DMS153 (cell line): ENCODE measurements around the gene TMEM62.

Source experiments
- DNase-seq: peaks from one replicate; lab custom pipeline; 2025; lab: John Stamatoyannopoulos, UW

The TMEM62 gene

DNA sequence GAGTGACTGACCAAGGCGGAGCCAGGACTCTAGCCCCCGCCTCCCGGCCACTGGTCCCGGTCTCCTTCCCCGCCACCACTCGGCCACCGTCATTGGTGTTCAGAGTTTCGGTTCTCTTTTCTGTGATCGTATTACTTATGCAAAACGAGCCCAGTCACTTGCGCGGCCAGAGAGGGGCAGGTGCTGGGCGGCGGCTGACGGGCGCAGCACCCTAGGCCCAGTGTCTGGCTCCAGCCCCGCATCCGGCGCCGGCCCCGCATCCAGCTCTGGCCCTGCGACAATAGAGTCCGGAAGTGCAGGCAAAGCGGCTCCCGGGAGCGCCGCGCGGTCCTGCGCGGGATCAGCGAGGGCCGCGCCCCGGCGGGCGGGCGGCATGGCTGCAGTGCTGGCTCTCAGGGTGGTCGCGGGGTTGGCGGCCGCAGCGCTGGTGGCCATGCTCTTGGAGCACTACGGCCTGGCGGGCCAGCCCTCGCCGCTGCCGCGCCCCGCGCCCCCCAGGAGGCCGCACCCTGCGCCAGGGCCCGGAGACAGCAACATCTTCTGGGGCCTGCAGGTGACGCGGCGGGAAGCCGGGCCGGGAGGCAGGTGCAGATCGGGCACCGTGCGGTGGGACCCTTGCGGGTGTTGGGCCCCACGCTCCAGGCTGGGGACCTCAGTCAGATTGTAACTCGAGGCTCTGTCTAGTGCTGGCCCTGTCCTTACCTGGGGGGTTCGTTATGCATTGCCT lies at the start of gene TMEM62:
Gene TMEM62 (plus strand): TSS at position 157 of the 727 bp plus-strand sequence. CDS start 217 bp downstream, at position 374.
- peak; percentile 18 for DNase-seq

DNA sequence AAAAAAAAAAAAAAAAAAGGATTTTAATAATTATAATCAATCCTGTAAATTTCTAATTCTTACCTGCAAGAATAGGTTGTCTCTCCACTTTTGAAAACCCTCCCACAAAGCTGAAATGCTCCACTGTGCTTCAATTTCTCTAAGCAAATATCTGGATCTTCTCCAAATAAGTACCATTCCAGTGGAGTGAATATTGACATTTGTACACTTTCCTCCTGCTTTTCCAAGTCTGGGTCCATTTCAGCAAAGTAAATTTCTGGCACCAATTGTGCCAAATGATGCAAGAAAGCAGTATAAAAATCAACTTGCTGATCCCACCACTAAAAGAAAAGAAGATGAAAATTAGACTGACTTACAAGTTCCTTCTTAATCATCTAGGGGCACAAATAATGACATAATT lies 47.5 kb upstream of the TMEM62 start:
- DNase-seq, result no peak

DNA sequence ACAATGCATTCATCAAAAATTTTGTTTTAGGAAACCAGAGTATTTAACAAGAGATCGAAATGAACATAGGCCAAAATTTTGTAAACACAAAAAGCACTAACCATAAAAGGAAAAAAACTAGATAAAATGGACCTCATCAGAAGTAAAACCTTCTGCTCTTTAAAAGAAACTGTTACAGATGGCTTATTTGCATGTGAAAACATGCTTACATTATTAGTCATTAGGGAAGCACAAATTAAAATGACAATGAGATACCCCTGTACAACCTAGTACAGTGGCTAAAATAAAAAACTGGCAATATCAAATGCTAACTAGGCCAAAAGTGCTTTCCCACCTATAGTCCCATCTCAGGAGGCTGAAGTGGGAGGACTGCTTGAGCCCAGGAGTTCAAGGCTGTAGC lies 46.8 kb upstream of the TMEM62 start:
- no peak for DNase-seq

DNA sequence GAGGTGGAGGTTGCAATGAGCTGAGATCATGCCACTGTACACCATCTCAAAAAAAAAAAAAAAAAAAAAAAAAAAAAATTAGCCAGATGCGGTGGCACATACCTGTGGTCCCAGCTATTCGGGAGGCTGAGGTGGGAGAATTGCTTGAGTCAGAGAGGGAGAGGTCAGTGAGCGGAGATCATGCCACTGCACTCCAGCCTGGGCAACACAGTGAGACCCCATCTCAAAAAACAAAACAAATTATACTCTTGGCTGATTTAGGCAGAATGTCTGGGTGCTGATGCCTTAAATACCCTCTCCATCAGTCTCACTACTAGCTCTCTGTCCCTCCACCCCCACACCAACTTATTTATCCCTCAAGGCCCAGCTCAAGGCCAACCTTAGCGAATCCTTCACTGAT lies 41.5 kb upstream of the TMEM62 start:
- DNase-seq, result no peak

DNA sequence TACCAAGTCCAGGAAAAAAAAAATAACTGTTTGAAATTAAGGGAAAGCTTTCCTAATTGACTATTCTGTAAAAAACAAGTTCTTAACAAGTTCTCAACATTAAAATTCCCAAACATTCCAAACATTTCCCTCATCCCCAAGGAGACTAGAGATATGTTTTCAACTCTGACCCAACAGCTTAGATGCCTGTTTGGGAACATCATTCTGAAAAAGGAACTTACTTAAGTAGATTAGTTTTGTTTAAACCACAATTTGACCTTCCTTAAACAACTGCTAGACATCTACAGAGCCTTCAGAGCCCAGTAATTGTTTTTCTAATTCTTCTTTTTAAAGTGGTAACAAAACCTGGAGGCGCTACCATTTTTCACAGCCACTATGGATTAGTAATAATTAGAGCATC lies 40.4 kb upstream of the TMEM62 start:
- no peak for DNase-seq

DNA sequence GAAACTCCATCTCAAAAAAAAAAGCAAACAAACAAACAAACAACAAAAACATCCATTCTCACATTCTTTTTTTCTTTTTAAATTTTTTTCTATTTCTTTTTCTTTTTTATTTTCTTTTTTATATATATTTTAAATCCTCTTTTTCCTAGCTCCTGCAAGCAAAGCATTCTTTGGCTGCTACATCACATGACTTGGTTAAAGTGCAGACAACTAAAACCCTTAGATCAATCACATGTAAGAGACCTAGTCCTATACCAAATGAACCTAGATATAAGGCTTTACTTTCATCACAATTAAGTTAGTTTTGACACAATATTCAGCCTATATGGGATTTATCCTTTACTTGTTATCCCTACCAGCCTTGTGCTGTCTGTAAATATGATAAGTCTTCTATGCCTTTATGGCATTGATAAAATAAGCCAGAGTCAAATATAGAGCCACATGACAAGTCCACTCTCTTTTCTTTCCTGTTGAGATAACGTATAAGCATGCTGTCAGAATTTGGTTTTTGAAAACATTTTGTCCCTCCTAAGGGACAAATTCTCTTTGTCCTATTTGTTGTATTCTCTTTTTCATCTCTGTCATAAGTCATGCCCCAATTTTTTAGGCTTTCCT lies 38.9 kb upstream of the TMEM62 start:
- DNase-seq, result no peak

DNA sequence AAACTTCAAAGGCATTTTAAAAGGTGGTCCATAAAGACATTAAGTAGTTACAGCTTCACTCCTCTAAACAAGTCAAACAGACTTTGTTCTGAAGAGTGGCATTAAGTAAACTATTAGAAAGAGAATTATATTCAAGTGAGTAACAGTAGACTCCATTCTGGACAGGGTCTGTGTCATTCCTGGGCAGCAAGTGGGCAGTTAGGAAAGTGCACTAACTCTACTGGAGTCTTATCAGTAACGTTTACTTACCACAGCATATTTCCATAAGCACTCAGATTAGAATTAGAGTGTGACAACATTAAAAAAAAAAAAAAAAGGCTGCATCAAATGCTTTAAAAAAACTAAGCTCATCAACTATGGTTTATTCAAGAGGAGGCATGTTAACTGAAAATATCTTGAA lies 38.1 kb upstream of the TMEM62 start:
- no peak for DNase-seq

DNA sequence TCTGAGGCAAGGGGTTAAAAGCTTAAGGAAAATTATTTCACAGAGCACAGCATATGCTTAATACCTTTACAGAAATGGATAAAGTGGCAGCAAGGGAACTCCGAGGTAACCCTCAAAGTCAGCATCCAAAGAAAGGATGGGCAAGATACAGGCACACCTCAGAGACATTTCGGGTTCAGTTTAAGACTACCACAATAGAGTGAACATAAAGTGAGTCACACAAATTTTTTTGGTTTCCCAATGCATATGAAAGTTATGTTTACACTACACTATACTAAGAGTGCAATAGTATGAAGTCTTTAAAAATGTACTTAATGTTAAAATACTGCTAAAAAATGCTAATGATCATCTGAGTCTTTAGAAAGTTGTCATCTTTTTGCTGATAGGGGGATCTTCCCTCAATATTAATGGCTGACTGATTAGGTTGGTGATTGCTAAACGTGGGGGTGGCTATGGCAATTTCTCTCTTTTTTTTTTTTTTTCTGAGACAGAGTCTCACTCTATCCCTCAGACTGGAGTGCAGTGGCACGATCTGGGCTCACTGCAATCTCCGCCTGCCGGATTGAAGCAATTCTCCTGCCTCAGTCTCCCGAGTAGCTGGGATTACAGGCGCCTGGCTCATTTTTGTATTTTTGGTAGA lies 37.6 kb upstream of the TMEM62 start:
- DNase-seq, result no peak

DNA sequence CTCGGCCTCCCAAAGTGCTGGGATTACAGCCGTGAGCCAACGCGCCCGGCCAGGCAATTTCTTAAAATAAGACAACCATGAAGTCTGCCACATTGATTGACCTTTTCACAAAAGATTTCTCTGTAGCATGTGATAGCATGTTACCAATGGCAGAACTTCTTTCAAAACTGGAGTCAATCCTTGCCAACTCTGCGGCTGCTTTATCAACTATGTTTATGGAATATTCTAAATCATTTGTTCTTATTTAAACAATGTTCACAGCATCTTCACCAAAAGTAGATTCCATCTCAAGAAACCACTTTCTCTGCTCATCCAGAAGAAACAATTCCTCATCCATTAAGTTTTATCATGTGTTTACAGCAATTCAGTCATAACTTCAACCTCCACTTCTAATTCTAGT lies 37.0 kb upstream of the TMEM62 start:
- no peak for DNase-seq

DNA sequence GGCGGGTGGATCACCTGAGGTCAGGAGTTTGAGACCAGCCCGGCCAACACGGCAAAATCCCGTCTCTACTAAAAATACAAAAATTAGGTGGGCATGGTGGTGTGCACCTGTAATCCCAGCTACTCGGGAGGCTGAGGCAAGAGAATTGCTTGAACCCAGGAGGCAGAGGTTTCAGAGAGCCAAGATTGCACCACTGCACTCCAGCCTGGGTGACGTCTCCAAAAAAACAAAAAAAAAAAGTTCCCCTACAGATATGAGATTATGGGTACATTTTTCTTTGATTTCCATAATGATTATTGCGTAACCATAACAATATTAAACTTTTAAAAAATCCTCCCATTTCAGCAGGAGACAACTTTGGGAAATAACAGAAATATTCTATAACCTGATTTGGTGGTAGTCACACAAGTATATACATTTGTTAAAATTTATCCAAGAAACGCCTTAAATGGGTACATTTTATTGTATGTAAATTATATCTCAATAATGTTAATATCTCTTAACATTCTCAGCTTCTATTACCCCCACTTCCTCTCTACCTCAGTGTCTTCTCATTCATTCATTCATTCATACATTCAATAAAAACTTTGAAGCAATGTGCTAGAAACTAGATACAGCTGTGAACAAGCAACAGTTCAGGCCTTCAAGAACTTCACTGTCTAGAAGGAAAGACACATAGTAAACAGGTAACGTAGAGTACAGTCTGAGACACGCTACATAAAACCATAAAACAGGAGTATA lies 34.1 kb upstream of the TMEM62 start:
- DNase-seq, result no peak

DNA sequence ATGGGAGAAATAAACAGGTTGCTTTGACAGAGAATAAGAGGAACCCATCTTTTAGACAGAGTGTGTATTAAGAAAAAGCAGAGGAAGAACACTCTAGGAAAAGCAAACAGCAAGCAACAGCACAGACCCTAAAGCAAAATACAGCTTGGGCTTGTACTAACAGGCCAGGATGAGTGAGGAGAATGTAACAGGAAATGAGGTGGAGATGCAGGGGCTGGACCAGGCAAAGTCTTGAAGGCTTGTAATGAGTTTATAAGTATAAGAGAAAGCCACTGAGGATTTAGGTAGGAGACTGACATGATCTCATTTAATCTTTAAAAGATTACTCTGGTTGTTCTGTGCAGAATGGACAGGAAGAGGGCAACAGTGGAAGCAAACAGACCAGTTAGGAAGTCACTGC lies 32.4 kb upstream of the TMEM62 start:
- no peak for DNase-seq

DNA sequence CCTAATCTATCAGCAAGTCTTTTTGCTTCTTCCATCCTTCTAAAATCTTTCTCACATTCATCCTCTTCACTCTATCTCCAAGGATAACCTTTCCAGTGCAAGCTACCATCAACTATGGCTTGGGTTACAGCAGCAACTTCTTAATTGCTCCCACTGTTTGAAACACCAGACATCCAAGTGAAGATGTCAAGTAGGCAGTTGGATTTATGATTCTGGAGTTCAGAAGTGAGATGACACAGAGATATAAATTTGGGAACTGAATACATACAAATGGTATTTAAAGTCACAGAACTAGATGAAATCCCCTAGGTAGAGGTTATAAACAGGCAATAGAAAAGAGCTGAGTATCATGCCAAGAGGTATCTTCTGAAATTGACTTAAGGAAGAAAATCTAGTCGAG lies 31.2 kb upstream of the TMEM62 start:
- DNase-seq, result no peak

DNA sequence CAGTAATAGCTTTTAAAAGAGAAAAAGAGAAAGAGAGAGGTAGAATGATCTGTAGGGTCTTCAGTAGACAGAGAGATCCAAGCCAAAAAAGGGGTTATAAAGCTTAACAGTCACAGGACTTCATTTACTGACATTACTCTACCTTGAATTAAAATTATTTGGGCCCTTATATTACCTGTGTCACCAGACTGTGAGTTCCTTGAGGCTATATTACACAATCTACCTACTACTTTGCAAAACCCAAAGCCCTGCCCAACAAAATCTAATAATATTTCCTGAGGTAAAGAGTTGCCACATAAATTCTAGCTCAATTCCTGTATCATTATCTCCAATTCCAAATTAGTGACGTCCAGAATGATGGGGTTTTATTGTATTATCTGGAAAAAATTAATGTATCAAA lies 29.5 kb upstream of the TMEM62 start:
- DNase-seq, result no peak

DNA sequence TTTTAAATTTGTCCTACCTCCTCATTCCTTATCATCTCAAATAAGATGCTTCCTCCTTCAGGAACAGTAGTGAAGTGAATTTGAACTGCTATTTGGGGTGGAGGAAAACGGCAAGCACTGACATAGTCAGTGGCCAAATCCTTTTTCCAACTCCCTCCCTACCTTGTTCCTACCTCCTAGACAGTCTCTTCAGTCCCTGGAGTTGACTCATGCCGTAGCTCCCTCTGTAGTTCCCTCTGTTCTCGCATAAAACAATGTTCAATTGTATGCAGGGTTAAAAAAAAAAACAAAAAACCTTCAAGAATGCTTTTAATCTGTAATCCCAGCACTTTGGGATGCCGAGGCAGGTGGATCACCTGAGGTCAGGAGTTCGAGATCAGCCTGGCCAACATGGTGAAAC lies 29.0 kb upstream of the TMEM62 start:
- DNase-seq, result no peak

DNA sequence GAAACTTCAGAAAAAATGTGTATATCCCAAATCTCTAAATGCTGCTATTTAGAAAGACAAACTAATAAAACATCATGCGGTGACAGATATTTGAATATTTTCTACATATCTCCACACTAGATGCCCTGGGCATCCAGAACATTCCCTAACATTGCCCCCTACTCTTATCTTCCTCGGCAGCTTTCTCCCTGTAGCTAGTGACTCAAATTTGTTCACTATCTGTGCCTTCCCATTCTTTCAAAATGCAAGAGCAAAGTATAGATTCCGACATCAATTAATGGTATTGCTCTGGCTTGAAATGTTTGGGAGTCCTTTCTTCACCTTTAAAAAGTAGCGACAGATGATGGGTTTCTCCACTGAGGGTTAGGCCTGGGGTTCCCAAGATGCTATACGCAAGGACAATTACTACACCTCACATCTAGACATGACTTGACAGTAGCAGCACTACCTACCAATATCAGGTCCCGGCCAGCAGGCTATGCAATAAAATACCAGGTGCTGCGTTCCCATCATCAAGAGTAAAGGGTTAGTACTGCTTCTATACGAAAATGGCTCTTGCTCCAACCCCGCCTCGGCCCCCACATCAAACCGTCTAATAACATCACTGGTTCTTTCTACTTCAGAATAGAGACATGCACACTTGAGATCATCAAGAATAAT lies 28.2 kb upstream of the TMEM62 start:
- no peak for DNase-seq

DNA sequence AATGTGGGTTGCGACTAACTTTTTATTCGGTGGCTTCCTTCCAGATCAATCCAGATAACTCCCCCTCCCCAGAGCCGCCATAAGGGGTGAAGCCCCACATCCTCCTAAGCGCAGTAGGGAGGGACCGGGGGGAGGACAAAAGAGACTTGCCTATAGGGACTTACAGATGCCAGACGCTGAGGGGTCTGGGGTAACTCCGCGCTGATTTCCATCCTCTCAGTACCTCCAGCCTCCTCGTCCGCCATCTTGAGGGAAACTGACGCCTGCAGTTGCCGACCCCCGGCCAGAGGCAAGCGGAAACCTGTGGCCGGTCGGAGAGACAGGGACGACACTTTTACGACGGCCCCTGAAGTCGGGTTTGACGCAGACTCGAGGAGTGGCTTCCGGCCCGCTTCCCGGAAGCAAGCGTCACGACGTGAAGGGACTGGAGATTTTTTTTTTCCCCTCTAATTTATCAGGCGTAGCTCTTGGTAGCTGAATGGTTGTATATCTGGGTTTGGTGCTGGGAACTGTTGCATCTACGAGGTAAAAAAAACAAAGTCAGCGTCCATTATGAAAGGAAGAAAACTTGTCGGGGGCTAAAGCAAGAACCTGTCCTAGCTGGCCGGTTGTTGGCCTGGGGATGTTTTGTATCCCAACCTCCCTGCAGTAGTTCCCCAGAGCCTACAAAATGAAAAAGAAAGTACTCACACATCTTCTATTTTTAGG lies 27.5 kb upstream of the TMEM62 start, which contains the start of gene UBR1:
Gene UBR1 (minus strand): TSS at position 261 of the 708 bp plus-strand sequence. CDS start 16 bp downstream, at position 245.
- DNase-seq, result peak; percentile 42

DNA sequence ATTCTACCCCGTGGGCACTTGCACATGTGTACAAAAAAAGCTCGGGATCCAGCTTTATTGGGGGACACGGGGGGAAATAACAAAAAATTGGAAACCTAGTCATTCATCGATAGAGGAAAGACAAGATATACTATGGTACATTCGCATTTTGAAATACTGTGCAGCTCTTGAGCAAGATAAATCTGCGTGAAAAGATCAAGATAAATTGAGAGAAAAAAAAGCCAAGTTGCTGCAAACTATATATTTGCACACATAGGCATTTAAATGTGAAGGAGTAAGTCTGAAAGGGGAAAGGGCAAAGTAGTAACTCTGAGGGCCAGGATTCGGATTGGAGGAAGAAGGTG lies 26.9 kb upstream of the TMEM62 start:
- DNase-seq, result no peak

DNA sequence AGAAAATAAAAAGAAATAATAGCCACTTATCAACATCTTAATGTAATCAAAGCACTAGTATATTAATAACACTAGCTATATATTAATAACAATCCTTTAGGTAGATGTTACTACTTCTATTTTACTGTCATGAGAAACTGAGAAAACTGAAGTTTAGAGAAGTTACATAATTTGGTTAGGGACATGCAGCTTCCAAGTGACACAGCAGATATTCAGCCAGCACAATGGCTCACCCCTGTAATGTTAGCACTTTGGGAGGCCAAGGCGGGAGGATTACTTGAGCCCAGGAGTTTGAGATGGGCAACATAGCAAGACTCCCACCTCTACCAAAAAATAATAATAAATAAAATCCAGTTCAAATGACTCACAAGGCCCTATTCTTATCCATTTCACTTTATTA lies 25.6 kb upstream of the TMEM62 start:
- DNase-seq, result no peak

DNA sequence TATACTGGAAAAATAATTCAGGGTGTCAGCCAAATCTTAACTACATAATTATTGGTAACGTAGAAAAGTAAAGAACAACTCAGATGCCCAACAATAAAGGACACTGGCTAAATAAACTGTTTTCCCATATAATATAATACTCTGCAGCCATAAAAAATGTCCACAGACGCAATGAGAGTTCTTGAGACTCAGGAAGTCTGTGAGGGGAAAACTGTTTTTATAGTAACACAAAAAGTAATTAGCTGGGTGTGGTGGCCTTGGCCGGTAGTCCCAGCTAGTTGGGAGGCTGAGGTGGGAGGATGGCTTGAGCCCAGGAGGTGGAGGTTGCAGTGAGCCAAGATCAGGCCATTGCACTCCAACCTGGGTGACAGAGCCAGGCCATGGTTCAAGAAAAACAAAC lies 22.0 kb upstream of the TMEM62 start:
- no peak for DNase-seq

DNA sequence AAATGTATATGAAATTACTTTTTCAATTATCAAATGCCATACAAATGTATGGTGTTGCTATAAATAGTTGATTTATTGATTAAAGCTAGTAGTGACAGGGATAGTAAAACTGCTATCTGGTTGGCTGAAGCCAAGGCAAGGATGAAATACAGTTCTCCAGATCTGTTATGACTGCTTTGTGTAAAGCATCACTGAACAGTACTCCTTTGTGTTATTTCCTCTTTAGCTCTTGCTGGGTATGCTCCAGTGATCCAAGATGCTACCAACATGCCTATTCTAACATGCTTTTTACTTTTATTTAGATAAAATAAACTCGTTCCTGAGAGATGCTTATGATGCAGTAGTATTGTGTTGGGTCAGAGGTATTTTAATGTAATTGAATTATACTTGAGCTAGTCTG lies 15.1 kb upstream of the TMEM62 start:
- DNase-seq, result no peak

DNA sequence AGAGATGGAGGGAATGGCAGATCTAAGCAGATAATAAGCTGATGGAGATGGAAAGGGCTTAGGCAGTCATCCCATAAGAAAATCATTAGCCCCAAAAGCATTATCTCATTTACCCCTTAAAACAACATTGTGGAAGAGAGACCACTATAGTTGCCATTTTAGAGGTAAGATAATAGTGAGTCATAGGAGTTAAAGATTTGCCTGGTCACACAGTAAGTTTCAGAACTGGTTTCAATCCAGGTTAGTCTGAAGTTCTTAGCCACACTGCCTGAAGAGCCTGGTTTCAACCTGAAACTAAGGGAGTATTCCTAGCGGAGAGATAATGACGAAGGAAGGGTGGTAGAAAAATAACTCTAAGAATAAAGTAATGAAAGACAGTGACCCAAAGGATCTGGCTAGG lies 14.6 kb upstream of the TMEM62 start:
- no peak for DNase-seq

DNA sequence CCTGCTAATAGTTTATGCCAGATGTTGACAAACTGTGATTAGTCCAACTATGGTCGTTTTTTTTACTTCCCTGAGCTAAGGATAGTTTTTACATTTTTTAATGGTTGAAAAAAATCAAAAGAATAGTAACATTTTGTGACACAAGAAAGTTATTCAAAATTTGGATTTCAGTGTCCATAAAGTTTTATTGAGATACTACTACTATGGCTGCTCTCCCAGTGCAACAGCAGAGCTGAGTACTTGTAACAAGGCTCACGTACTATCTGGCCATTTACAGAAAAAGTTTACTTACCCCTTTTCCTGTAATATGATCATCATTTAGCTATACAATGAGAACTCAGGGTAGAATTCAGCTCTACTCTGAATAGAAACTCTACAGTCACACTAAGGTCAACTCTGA lies 11.5 kb upstream of the TMEM62 start:
- no peak for DNase-seq
